IMR-90 (cell line): Measurements from ENCODE around the gene RHBDD1.
"Not testable (repeated sequence)": the region's sequence is repeated elsewhere in the genome, so short reads cannot be mapped to it uniquely, and the experiment has no call there.

ENCODE experiments used
- CTCF ChIP-seq: conservative IDR thresholded peaks from 2 replicates; pipeline ENCODE4 v1.5.1; 2012; ENCODE audit warnings: mild to moderate bottlenecking, low read depth, low read length, improper control_type of control experiment
- MAFK ChIP-seq: IDR thresholded peaks from 2 replicates; pipeline ENCODE4 v1.6.1; 2012; ENCODE audit warnings: low read depth, low read length, improper control_type of control experiment
- POLR2A ChIP-seq: IDR thresholded peaks from 2 replicates; pipeline ENCODE4 v1.6.1; 2012; ENCODE audit warnings: mild to moderate bottlenecking, low read depth, low read length
- RAD21 ChIP-seq: IDR thresholded peaks from 2 replicates; pipeline ENCODE4 v1.6.1; 2012; ENCODE audit warnings: low read length, improper control_type of control experiment
- RFX5 ChIP-seq: IDR thresholded peaks from 2 replicates; pipeline ENCODE4 v1.8.0; 2012; ENCODE audit warnings: low read depth, mild to moderate bottlenecking, low read length, moderate library complexity
- TF ChIP-seq, protein P1 (sequence below): fragments of 150-350 bp; IDR thresholded peaks from 2 replicates; pipeline ENCODE4 v1.6.1; 2017; ENCODE audit warnings: mild to moderate bottlenecking, antibody characterized with exemption, low read length, low read depth

GRCh38 chr2:226834880-226835279 is 974 bp upstream of the RHBDD1 start:
- not testable (repeated sequence) for TF ChIP-seq RAD21, POLR2A, CTCF, RFX5, MAFK
- TF ChIP-seq, protein P1, sequence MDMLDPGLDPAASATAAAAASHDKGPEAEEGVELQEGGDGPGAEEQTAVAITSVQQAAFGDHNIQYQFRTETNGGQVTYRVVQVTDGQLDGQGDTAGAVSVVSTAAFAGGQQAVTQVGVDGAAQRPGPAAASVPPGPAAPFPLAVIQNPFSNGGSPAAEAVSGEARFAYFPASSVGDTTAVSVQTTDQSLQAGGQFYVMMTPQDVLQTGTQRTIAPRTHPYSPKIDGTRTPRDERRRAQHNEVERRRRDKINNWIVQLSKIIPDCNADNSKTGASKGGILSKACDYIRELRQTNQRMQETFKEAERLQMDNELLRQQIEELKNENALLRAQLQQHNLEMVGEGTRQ, result not testable (repeated sequence)
